HepG2 (cell line): ENCODE data around the gene LAMP1. TPM values are rescaled to one million over a fixed set of nuclear protein-coding genes. Genes with fewer than 3 reads are reported as not detected.
A peak's percentile ranks its signal among the peaks of the same experiment; 100 is the strongest.

ENCODE experiments used
- ATAC-seq: fragments of 200-7000 bp; cut with Tn5 transposase; 3 replicates; pipeline ENCODE4 v1.9.1; 2020; ENCODE audit warnings: mild to moderate bottlenecking, moderate library complexity
- BruUV-seq: library from RNA; stranded (reverse); fragments of 400-500 nt; replicated peaks from 2 replicates; lab custom pipeline; 2021; lab: Mats Ljungman, UMichigan
- CTCF ChIA-PET: fragments of 300-600 bp; formaldehyde crosslinking; extraction: SDS; loops from one replicate; lab custom pipeline; 2021; ENCODE audit warnings: low total read pairs, inconsistent platforms, low intra/inter-chr PET ratio; lab: Yijun Ruan, JAX
- POLR2A ChIA-PET: fragments of 350-600 bp; sonication (Branson Sonifier 250); formaldehyde crosslinking; loops from one replicate; lab custom pipeline; 2020; ENCODE audit warnings: antibody characterized with exemption, inconsistent platforms; lab: Yijun Ruan, JAX
- DNase-seq: peaks from one replicate; pipeline ENCODE4 v3.0.0-alpha.2; 2015; ENCODE audit warnings: low spot score
- FAIRE-seq: peaks from 3 replicates; lab custom pipeline; 2011; peaks lifted over from hg19 to GRCh38; lab: Jason Lieb, UNC
- H2AFZ ChIP-seq: one replicate; pipeline ENCODE4 v1.6.1; 2011; ENCODE audit warnings: low read length, inconsistent platforms
- H3K27ac ChIP-seq: fragments of 300-600 bp; 3 replicates; pipeline ENCODE4 v1.8.0; 2011; ENCODE audit warnings: mixed run types, mild to moderate bottlenecking, mixed read lengths, low read length, inconsistent platforms; ENCODE audit not compliant: insufficient read depth; ENCODE audit errors: extremely low read length
- H3K27me3 ChIP-seq, 2 experiments: fragments of 200-600 bp in 1 of 2; 2 replicates in 1 of 2; 3 replicates in 1 of 2; pipeline versions ENCODE4 v1.6.0 to v1.8.0; 2011; ENCODE audit warnings: low read length in 2 of 2, mild to moderate bottlenecking in 2 of 2, moderate library complexity in 2 of 2, inconsistent platforms in 1 of 2; ENCODE audit not compliant: insufficient read depth in 2 of 2, control insufficient read depth in 1 of 2
- H3K36me3 ChIP-seq, 2 experiments: fragments of 200-600 bp in 1 of 2; replicated peaks in 1 of 2; 2 replicates in 1 of 2; 3 replicates in 1 of 2; pipeline versions ENCODE4 v1.5.1 to v1.8.0; 2011; ENCODE audit warnings: low read length in 2 of 2, inconsistent platforms in 1 of 2; ENCODE audit not compliant: insufficient read depth in 2 of 2, control insufficient read depth in 1 of 2
- H3K4me1 ChIP-seq: 2 replicates; pipeline ENCODE4 v1.5.1; 2012; ENCODE audit warnings: low read length, inconsistent platforms; ENCODE audit not compliant: insufficient read depth
- H3K4me2 ChIP-seq: 2 replicates; pipeline ENCODE4 v1.6.0; 2011; ENCODE audit warnings: low read depth, low read length, inconsistent platforms
- H3K4me3 ChIP-seq, 3 experiments: fragments of 200-600 bp in 1 of 3; sonication (generic), shearing (Covaris generic) in 1 of 3; replicated peaks in 1 of 3; 2 replicates each; pipeline ENCODE4 v1.5.1; 2011 to 2016; ENCODE audit warnings: low read length in 3 of 3, inconsistent platforms in 2 of 3, low read depth in 2 of 3, mild to moderate bottlenecking in 2 of 3, control low read depth in 1 of 3, mixed read lengths in 1 of 3; ENCODE audit not compliant: insufficient read depth in 1 of 3
- H3K79me2 ChIP-seq: one replicate; pipeline ENCODE4 v1.6.1; 2011; ENCODE audit warnings: low read length, inconsistent platforms; ENCODE audit not compliant: insufficient read depth
- H3K9ac ChIP-seq: 2 replicates; pipeline ENCODE4 v1.6.0; 2011; ENCODE audit warnings: mild to moderate bottlenecking, low read depth, low read length, inconsistent platforms; ENCODE audit not compliant: insufficient read depth
- H3K9me3 ChIP-seq: 2 replicates; pipeline ENCODE4 v1.5.1; 2012; ENCODE audit warnings: mild to moderate bottlenecking, low read length
- H4K20me1 ChIP-seq: 2 replicates; pipeline ENCODE4 v1.6.0; 2011; ENCODE audit warnings: inconsistent platforms, mild to moderate bottlenecking, low read length, moderate library complexity; ENCODE audit not compliant: insufficient read depth
- ETV6 ChIP-seq: sonication (generic); formaldehyde crosslinking; conservative IDR thresholded peaks from 2 replicates; pipeline ENCODE4 v1.4.0; 2020; ENCODE audit warnings: missing genetic modification reagents
- KMT2B ChIP-seq: IDR thresholded peaks from 2 replicates; pipeline ENCODE4 v1.6.1; 2016; ENCODE audit warnings: missing genetic modification reagents, missing compliant biosample characterization
- NBN ChIP-seq: fragments of 450-650 bp; conservative IDR thresholded peaks from 2 replicates; pipeline ENCODE4 v1.6.1; 2017
- RBM22 ChIP-seq: fragments of 200-400 bp; formaldehyde crosslinking; optimal IDR thresholded peaks from 2 replicates; pipeline ENCODE3; 2017; ENCODE audit warnings: mild to moderate bottlenecking, low read length, moderate library complexity
- SP4 ChIP-seq: sonication (generic); formaldehyde crosslinking; IDR thresholded peaks from 2 replicates; pipeline ENCODE4 v1.8.1; 2023; ENCODE audit warnings: mild to moderate bottlenecking, missing genetic modification reagents
- TP53 ChIP-seq: sonication (generic); formaldehyde crosslinking; conservative IDR thresholded peaks from 2 replicates; pipeline ENCODE4 v1.4.0; 2020; ENCODE audit warnings: missing genetic modification reagents
- ZNF691 ChIP-seq: sonication (generic); formaldehyde crosslinking; IDR thresholded peaks from 2 replicates; pipeline ENCODE4 v1.4.0; 2020; ENCODE audit warnings: missing genetic modification reagents, low read depth, mild to moderate bottlenecking, borderline replicate concordance
- ZNF761 ChIP-seq: sonication (generic); formaldehyde crosslinking; conservative IDR thresholded peaks from 2 replicates; pipeline ENCODE4 v1.4.0; 2020; ENCODE audit warnings: mild to moderate bottlenecking, missing genetic modification reagents
- WGBS: methylation state at CpG from one replicate; pipeline ENCODE4 v1.1.6; 2017; ENCODE audit warnings: low lambda C conversion rate; 5-methylcytosine and 5-hydroxymethylcytosine counted together
- in situ Hi-C: cut with HindIII; loops from 2 replicates; pipeline ENCODE4 v1.10.0; 2017; ENCODE audit warnings: low pct_unique_long_range_greater_than_20kb; ENCODE audit not compliant: extremely low pct_ligation_motif_present
- intact Hi-C: fragments of 100-400 bp; cut with micrococcal nuclease; formaldehyde crosslinking; loops from one replicate; pipeline ENCODE4 v1.10.0; 2022; ENCODE audit not compliant: unreplicated experiment
- polyA plus RNA-seq, 8 experiments: library from polyadenylated mRNA; depleted of rRNA in 3 of 8; stranded (reverse) in 7 of 8; unstranded in 1 of 8; fragments of >200 nt; fragmentation: Illumina TruSeq in 4 of 8; extraction: Trizol in 4 of 8; gene quantifications; 2 replicates each; pipeline versions ENCODE4 v1.2.1 to v1.2.3, GENCODE V29; 2011 to 2016; ENCODE audit warnings: low read depth in 4 of 8, missing spikeins in 1 of 8, mixed read lengths in 1 of 8; ENCODE audit not compliant: insufficient read depth in 1 of 8
- total RNA-seq, 5 experiments: library from RNA; depleted of rRNA; stranded (reverse); fragments of >200 nt; fragmentation: Illumina TruSeq; extraction: Trizol; gene quantifications; 2 replicates each; pipeline ENCODE4 v1.2.3, GENCODE V29; 2016; ENCODE audit warnings: low read depth in 1 of 5
- TF ChIP-seq, protein P1 (sequence below): sonication (generic); formaldehyde crosslinking; IDR thresholded peaks from 2 replicates; pipeline ENCODE4 v1.5.0; 2020; ENCODE audit warnings: missing genetic modification reagents

Gene LAMP1
- total and polyA plus RNA-seq, 2 of the 13 experiments (the other 11 are each of a cell fraction or from before 2014, with no cell fraction given), result 103 to 112 TPM

DNA sequence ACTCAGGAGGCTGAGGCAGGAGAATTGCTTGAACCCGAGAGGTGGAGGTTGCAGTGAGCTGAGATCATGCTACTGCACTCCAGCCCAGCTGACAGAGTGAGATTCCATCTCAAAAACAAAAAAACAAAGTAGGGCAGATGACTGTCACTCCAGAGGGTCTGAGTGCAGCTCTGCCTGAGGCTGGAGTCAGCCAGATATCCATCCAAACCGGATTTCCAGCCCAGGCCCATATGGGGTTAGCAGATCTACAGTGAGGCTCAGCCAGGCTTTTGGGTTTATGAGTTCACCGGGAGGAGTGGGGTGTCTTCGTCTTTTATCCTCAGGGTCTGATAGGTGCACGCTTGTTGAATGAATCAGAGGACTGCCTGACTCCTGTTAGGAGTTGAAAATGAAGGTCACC is 19.0 kb downstream of the LAMP1 start (continued):
- TF ChIP-seq ZNF691 (CRISPR knock-in tag) (no peak), ETV6 (CRISPR knock-in tag) (no peak), NBN (no peak)
- TF ChIP-seq, protein P1, sequence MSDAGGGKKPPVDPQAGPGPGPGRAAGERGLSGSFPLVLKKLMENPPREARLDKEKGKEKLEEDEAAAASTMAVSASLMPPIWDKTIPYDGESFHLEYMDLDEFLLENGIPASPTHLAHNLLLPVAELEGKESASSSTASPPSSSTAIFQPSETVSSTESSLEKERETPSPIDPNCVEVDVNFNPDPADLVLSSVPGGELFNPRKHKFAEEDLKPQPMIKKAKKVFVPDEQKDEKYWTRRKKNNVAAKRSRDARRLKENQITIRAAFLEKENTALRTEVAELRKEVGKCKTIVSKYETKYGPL (CRISPR knock-in tag), result no peak

DNA sequence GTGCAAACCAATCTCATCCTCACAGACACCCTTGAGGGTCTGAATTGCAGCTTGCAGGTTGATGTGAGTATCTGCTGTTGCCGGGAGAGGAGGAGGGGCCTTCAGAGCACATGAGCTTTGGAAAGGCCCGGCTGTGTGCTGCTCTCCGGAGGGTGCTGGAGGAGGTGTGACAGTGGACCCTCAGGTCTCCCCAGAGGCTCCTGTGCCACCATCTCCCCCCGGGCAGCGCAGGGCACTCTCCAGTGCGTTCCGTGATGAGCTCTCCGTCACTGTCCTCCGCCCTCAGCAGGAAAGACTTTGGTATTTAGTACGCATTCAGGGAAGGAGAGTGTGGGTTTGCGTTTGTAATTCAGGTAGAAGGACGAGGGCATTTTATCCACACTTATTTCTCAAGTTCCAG is 20.0 kb downstream of the LAMP1 start:
- DNase-seq (no peak), ATAC-seq (peak; percentile 10; the same call in 2 of the 3 replicates), FAIRE-seq (no peak)
- Histone ChIP-seq H3K4me1 (no peaks in the 10 kb centered on the region), H3K9me3 (no peaks in the 10 kb centered on the region), H3K27ac (no peak overlapping the region), H3K79me2 (peaks cover 6% of the 10 kb centered on the region), H3K4me3 (no peak overlapping the region), H4K20me1 (peaks cover 4% of the 10 kb centered on the region; the same call in 1 of the 2 replicates), H3K27me3 (no peaks in the 10 kb centered on the region), H3K36me3 (peaks cover 18 to 63% of the 10 kb centered on the region in 2 experiments), H2AFZ (no peak overlapping the region), H3K9ac (no peak overlapping the region), H3K4me2 (no peak overlapping the region)
- BruUV-seq, result no TSS peak
- WGBS, result 96% methylated on average over 9 of the region's 12 CpGs
- CTCF ChIA-PET, result no interaction called here
- POLR2A ChIA-PET, result no interaction called here
- intact Hi-C loops (no loop called here), in situ Hi-C loops (no loop called here)
- TF ChIP-seq SP4 (CRISPR knock-in tag), result no peak
- TF ChIP-seq KMT2B (CRISPR knock-in tag), result no peak
- no peak for TF ChIP-seq ZNF761
- TF ChIP-seq RBM22, result peak; percentile 40
- no peak for TF ChIP-seq TP53 (CRISPR knock-in tag)
